ENCODE measurements around the gene AJUBA.

AJUBA gene

GRCh38 chr14:22955702-22956569 lies 26.4 kb downstream of the AJUBA start:
- TF ChIP-seq YY1 (IDR thresholded peaks at IDR 0.05; ENCODE audit: low read depth) (no peak), CEBPB (IDR thresholded peaks at IDR 0.05) (no peak), REST (IDR thresholded peaks at IDR 0.05; ENCODE audit: low read depth) (no peak), RAD21 (IDR thresholded peaks at IDR 0.05; ENCODE audit: low read depth) (no peak), EP300 (IDR thresholded peaks at IDR 0.05; ENCODE audit: borderline replicate concordance) (no peak), TEAD4 (IDR thresholded peaks at IDR 0.05) (no peak), TAF1 (IDR thresholded peaks at IDR 0.05; ENCODE audit: low read depth) (no peak), MAX (IDR thresholded peaks at IDR 0.05) (no peak), ZBTB7A (IDR thresholded peaks at IDR 0.05; ENCODE audit: low read depth) (no peak), CREB1 (IDR thresholded peaks at IDR 0.05; ENCODE audit: low read depth) (no peak), EGR1 (IDR thresholded peaks at IDR 0.05) (no peak)

- TF ChIP-seq USF1 (IDR thresholded peaks at IDR 0.05), result no peak
Measured at GRCh38 chr14:22952418-22952817, 29.9 kb downstream of the AJUBA start.

DNA sequence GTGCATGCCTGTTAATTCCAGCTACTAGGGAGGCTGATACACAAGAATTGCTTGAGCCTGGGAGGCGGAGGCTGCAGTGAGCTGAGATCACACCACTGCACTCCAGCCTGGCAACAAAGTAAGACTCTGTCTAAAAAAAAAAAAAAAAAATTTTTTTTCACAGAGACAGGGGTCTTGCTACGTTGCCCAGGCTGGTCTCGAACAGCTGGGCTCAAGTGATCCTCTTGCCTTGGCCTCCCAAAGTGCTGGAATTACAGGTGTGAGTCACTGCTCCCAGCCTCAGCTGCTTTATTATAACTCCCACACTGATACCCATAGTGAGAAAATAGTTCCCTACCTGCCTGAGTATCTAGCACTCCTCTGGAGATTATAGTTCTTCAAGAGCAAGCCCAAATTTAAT lies 36.7 kb downstream of the AJUBA start:
- TF ChIP-seq YY1 (IDR thresholded peaks at IDR 0.05; ENCODE audit: low read depth) (no peak), EGR1 (IDR thresholded peaks at IDR 0.05) (no peak), TAF1 (IDR thresholded peaks at IDR 0.05; ENCODE audit: low read depth) (no peak), CREB1 (IDR thresholded peaks at IDR 0.05; ENCODE audit: low read depth) (no peak)

- no peak for TF ChIP-seq ZBTB7A (IDR thresholded peaks at IDR 0.05; ENCODE audit: low read depth)
- TF ChIP-seq CREB1 (IDR thresholded peaks at IDR 0.05; ENCODE audit: low read depth), result no peak
- TF ChIP-seq TAF1 (IDR thresholded peaks at IDR 0.05; ENCODE audit: low read depth), result no peak
- TF ChIP-seq TCF12 (IDR thresholded peaks at IDR 0.05; ENCODE audit: low read depth), result no peak
- no peak for TF ChIP-seq TEAD4 (IDR thresholded peaks at IDR 0.05)
- no peak for TF ChIP-seq REST (IDR thresholded peaks at IDR 0.05; ENCODE audit: low read depth)
- no peak for TF ChIP-seq FOXM1 (IDR thresholded peaks at IDR 0.05; ENCODE audit: borderline replicate concordance, low read depth)
- TF ChIP-seq YY1 (IDR thresholded peaks at IDR 0.05; ENCODE audit: low read depth), result no peak
- TF ChIP-seq EP300 (IDR thresholded peaks at IDR 0.05; ENCODE audit: borderline replicate concordance), result no peak
- TF ChIP-seq NFIC (IDR thresholded peaks at IDR 0.05), result no peak
- TF ChIP-seq EGR1 (IDR thresholded peaks at IDR 0.05), result no peak
- TF ChIP-seq USF1 (IDR thresholded peaks at IDR 0.05), result no peak
- TF ChIP-seq MAX (IDR thresholded peaks at IDR 0.05), result no peak
Measured at GRCh38 chr14:22939684-22940083, 42.7 kb downstream of the AJUBA start.

DNA sequence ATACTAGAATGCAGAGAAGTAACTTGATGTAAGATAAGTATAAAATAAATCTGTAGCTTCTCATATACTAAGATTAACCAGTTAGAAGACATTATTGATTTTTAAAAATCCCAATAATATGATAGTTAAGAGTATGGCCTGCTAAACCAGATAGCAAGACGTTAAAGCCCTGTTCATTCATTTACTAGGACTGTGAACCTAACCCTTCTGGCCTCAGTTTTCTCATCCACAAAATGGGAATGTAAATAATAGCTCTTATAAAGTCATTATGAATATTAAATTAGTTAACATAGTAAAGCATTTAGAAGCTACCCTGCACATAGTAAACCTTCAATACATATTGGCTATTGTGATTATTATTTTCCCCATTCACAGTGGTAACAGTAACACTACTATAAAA lies 47.2 kb downstream of the AJUBA start:
- no peak for TF ChIP-seq NFIC (IDR thresholded peaks at IDR 0.05)

- TF ChIP-seq USF1 (IDR thresholded peaks at IDR 0.05) (no peak), REST (IDR thresholded peaks at IDR 0.05; ENCODE audit: low read depth) (no peak), NFIC (IDR thresholded peaks at IDR 0.05) (no peak), EP300 (IDR thresholded peaks at IDR 0.05; ENCODE audit: borderline replicate concordance) (no peak), RAD21 (IDR thresholded peaks at IDR 0.05; ENCODE audit: low read depth) (no peak), YY1 (IDR thresholded peaks at IDR 0.05; ENCODE audit: low read depth) (no peak), FOXM1 (IDR thresholded peaks at IDR 0.05; ENCODE audit: borderline replicate concordance, low read depth) (no peak), ZBTB7A (IDR thresholded peaks at IDR 0.05; ENCODE audit: low read depth) (no peak), TEAD4 (IDR thresholded peaks at IDR 0.05) (no peak), TCF12 (IDR thresholded peaks at IDR 0.05; ENCODE audit: low read depth) (no peak), EGR1 (IDR thresholded peaks at IDR 0.05) (no peak), MAX (IDR thresholded peaks at IDR 0.05) (no peak), CEBPB (IDR thresholded peaks at IDR 0.05) (no peak), TAF1 (IDR thresholded peaks at IDR 0.05; ENCODE audit: low read depth) (no peak), CREB1 (IDR thresholded peaks at IDR 0.05; ENCODE audit: low read depth) (no peak)
Measured at GRCh38 chr14:22932146-22932545, 50.2 kb downstream of the AJUBA start.
